ENCODE results near the gene TBC1D3B.
"Not testable (repeated sequence)": the region's sequence is repeated elsewhere in the genome, so short reads cannot be mapped to it uniquely, and the experiment has no call there.

The TBC1D3B gene

DNA sequence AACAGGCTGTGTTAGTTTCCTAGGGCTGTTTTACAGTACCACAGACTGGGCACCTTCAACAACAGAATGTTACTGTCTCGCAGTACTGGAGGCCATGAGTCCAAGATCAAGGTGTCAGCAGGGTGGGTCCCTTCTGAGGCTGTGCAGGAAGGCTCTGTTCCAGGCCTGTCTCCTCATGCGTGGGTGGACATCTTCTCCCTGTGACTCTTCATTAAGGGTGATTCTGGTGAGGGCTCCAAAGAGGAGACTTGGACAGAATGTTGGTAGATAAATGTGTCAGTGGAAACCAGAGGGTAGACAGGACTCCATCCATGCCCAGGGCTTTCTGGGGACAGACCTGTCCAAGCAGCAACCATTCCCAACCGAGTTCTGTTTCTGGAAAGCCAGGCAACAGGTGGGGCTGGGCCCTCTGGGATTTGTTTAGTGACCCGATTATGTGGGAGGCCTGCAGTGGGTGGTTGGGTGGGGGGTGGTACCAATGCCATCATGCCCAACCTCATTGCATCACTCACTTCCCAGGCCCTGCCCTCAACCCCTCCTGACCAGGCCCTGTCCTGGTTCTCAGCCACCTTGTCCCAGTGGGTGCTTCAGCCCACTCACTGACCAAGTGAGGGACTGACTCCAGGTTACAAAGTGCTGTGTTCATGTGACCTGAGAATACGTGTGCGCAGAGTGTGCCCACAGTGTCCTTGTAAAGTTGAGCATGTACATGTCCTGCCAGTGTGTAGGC lies 5.2 kb upstream of the TBC1D3B start:
- not testable (repeated sequence) for DNase-seq

GRCh38 chr17:36168836-36169235 lies 7.6 kb downstream of the TBC1D3B start:
- ATAC-seq, DNase-seq: not testable (repeated sequence)

More for the DNA sequence above, 5.2 kb upstream of the TBC1D3B start:
- ATAC-seq, result peak; percentile 2

DNA sequence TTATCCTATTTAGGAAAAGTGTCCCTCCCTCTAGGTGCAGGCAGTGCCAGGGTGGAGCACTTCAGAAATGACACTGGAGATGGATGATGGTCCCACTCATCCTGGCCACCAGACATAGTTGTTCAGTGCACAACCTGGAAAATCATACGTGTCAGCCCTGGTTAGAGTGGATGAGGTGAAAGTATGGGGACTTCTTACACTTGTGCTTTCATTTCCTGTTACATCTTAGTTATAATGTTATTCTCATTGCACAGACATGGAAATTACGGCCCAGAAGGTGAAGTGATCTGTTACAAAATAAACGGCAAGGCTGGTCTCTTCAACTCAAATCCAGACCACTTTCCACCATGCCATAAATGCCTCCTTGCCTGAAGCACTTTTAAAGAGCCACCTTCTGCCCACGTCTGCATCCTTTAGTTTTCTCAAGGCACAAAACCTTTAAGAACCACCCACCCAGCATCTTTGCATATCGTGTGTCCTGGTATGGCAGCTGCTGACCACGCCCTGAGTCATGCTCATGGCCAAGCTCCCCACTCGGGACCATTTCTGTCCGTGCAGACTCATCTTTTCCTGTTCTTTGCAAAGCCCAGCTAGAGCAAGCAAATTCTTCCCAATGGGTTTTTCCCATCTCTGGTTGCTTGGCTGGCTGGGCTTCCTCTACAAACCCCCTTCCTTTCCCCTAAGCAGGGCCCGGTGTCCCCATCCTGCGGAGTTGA lies 22.4 kb downstream of the TBC1D3B start:
- no peak for DNase-seq
- peak; percentile 45 for ATAC-seq

DNA sequence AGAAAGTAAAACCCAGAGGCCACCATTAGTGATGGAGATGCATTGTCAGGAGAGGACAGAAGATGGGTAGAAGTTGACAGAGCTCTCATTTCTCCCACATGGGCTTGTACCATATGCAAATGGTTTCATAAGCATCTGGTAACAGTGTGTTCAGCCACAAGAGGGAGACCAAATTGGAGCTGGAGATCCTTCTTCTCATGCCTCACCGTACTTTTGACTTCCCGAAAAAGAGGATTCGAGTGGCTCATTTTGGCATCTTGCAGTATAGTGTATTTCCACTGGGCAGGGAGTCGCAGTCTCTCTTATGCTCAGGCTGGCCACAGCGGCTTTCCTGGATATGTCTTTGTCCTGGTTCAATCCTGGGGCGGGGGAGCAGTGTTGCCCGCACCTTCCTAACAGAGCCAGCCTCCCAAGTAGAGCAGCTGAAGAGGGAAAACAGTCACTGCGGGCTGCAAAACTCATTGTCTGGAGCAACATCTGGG lies 23.8 kb downstream of the TBC1D3B start:
- DNase-seq (no peak), ATAC-seq (no peak)

DNA sequence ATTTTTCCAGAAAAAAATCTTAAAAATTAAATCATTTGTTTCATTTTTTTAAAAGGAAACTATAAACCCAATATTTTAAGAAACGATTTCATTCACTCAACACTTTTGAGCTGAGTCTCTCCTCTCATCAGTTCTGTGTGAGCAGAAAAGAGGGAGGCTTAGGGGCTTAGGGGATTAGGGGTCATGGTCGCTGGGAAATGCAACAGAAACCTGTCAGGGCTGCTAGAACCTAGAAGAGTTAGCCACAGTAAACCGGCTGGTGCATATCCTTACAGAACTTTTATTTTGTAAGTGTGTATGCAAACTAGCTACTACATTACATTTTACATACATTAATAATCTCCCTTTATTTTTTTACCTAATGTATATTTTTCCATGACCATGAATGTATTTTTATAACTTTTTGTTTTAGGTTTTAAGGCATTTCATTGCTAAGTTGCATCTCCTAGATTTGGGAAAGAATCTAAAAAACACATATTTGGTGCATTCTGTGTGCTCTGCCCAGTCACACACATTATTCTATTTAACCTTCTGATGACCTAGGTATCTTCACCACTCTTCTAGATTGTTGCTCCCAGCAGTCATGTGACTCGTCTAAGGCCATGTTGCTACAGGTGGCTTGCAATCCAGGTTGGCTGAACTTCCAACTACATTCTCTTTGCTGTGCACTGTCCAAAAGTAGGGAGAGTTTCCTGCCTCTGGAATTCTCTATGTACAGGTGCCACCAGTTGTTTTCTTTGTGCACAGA lies 24.4 kb downstream of the TBC1D3B start:
- DNase-seq (no peak), ATAC-seq (no peak)

- DNase-seq, result no peak
- no peak for ATAC-seq
Measured at GRCh38 chr17:36149296-36149820, 27.1 kb downstream of the TBC1D3B start.

DNA sequence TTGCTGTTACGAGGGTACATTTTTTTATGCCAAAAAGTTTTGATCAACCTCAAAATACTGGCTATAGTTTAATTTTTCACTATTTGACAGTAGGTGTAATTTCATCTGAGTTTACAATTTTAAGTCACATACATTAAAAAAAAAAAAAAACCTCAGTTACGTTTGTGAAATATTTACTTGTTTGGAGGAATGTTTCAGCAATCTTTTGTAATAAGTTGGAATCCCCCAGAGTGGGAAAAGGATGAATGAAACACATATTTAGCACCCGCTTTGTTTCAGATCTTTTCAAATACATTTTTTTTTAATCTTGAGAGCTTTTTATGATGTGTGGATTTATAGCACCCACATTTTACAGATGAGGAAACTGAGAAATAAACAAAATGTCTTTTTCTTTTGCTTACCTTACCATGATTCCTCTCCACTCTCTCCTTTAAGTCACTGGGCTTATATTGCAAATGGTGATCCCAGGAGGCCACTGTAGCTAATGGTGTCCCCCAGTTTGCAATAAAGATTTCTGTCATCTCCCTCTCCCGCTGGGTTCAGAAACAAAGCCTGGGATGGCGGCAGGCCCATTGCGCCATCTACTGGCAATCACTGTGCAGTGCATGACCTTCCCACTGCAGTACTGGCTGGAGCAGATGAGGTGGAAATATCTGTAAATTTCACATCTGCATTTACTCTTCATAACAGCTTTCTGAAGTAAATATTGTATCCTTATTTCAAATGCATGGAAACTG lies 27.7 kb downstream of the TBC1D3B start:
- peak; percentile 83 for ATAC-seq

DNA sequence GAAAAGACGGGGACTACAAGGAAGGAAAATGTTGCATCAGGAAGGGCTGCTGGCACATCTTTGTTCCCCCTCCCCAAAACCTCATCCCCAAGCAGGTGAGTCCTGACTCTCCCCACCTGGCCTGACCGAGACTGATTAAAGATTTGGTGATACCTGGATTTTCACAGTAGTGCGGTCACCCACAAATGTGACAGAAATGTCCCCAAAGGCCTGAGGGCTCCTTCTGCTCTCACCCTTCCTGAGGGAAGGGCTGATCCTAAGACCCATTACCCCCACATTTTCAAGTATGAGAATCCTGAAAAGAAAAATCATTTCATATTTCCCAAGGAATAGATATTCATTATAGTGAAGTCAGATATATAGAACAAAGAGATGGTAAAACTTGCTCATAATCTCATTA lies 28.8 kb downstream of the TBC1D3B start:
- DNase-seq (no peak), ATAC-seq (no peak)

More for the DNA sequence above, 27.7 kb downstream of the TBC1D3B start:
- peak; percentile 82 for DNase-seq

- DNase-seq (no peak), ATAC-seq (no peak)
Measured at GRCh38 chr17:36144981-36145729, 31.3 kb downstream of the TBC1D3B start.

GRCh38 chr17:36144014-36144413 lies 32.4 kb downstream of the TBC1D3B start:
- DNase-seq (no peak), ATAC-seq (no peak)

- no peak for ATAC-seq
- DNase-seq, result no peak
Measured at GRCh38 chr17:36142806-36143205, 33.6 kb downstream of the TBC1D3B start.

DNA sequence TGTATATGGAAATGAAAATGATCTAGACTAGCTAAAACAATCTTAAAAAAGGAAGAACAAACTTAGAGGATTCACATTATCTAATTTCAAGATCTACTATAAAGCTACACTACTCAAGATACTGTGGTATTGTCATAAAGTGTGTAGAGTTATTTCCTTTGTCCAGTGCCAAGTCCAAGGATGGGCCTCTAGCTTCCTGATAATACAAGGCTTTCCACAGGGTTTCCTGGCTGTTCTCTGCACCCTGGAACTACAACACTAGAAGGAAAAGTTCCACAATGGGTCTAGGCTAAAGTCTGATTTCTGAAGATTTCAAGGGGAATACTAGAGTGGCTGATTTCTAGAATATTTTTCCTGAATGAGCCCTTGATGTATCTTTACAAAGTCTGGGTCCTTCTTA lies 34.2 kb downstream of the TBC1D3B start:
- DNase-seq (no peak), ATAC-seq (no peak)

DNA sequence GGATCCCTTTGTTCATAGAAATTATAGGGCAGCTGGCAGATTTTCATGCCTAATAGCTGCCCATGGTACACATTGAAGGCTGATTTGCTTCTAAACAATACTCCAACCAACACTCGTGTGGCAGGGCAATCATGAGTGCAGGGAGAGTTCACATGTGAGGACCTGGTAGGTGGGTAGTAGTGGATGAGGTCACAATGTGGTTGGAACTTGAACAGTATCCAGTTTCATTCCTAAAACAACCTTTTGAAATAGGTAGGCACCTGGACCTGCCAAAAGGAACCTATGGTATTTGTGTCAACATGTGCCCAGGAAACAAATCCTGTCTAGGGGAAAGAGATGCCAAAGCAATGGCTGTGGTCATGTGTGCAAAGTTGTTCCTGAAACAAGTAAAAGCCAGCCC lies 40.0 kb downstream of the TBC1D3B start:
- ATAC-seq (no peak), DNase-seq (no peak)

- DNase-seq (no peak), ATAC-seq (no peak)
Measured at GRCh38 chr17:36136036-36136435, 40.4 kb downstream of the TBC1D3B start.

GRCh38 chr17:36135465-36135864 lies 41.0 kb downstream of the TBC1D3B start:
- DNase-seq, result no peak
- ATAC-seq, result no peak

DNA sequence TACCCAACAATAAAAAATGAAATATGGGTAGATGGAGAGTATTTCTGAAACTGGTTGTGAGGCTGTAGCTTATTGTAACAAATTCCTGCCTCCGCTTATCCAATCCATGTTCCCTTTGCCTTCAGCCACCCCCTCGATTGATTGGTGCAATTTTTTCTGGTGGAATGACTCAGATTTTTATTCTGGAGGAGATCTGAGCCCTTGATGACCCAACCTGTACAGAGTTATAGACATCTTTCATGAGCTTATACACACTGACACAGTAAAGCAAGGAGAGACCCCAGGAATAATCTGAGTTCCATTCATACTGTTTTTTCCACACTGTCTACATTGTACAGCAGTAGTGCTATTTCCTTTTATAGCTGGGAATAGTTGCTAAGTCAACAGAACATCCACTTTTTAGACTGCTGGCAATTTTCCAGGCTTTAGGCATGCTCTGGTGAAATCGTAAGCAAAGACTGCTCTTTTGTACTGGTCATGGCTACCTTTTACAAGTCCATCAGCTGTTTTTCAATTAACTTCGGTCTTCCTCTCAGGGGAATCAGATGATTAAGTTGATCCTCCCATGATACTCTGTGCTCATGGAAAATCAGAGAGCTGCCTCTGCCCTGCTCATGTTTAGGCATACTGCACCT lies 42.7 kb downstream of the TBC1D3B start:
- DNase-seq (no peak), ATAC-seq (no peak)

- no peak for DNase-seq
- ATAC-seq, result no peak
Measured at GRCh38 chr17:36132421-36132831, 44.0 kb downstream of the TBC1D3B start.

DNA sequence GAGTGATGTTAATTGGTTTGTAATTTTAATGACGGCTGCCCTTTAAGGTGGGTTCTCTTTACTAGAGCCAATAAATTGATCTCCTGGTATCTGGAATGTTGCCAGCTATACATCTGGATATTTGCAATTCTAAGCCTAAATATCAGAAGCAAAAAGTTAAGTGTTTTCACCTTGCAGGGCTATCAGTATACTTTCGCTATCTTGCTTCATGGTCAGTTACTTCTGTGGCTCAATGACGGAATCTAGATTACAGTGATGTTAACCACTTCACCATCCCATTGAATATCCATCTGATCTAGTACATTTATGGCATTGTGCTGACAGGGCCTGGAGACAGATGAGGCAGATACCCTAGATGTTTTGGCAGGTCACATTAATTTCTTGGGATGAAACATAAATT lies 44.5 kb downstream of the TBC1D3B start:
- DNase-seq, result no peak
- ATAC-seq, result no peak

GRCh38 chr17:36131421-36131820 lies 45.0 kb downstream of the TBC1D3B start:
- DNase-seq (no peak), ATAC-seq (no peak)

DNA sequence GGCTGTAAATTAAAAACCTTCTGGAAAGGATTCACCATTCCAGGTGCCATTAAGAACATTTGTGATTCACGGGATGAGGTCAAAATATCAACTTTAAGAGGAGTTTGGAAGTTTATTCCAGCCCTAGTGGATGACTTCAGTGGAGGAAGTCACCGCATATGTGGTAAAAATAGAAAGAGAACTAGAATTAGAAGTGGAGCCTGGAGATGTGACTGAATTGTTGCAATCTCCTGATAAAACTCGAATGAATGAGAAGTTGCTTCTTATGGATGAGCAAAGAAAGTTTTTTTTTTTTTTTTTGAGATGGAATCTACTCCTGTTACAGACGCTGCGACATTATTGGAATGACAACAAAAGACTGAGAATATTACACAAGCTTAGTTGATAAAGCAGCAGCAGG lies 46.1 kb downstream of the TBC1D3B start:
- ATAC-seq, result no peak
- no peak for DNase-seq

DNA sequence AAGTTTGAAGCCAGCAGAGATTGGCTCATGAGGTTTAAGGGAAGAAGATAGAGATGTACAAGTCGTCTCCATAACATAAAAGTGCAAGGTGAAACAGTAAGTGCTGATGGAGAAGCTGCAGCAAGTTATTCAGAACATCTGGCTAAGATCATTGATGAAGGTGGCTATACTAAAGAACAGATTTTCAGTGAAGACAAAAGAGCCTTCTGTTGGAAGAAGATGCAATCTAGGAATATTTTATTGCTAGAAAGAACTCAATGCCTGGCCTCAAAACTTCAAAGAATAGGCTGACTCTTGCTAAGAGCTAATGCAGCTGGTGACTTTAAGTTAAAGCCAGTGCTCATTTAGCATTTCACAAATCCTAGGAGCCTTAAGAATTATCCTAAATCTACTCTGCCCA lies 46.8 kb downstream of the TBC1D3B start:
- DNase-seq, result no peak
- no peak for ATAC-seq
